HG02970 (cell line): ENCODE measurements around the gene AOPEP.

Experiments used
- ATAC-seq: cut with Tn5 transposase; IDR thresholded peaks from one replicate; pipeline ENCODE4 v1.9.1; 2021; ENCODE audit warnings: mild to moderate bottlenecking, moderate library complexity, moderate number of reproducible peaks; ENCODE audit not compliant: unreplicated experiment, low FRiP score

The AOPEP gene

DNA sequence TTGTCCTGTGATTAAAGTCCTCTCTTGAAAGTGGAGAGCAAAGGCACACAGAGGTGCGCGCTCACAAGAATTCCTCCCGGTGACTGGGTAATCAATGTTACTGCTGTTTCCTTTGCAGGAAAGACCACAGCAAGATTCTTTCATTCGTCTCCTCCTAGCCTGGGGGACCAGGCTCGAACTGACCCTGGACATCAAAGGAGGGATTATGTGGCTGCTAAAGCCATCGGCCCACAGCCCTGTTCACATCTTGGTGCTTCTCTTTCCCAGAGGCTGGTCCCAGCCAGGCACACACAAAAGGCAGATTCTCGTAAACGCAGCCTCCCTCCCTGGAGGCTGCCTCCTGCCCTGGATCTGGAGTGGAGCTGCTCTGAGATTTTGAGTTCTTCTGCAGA lies 360.1 kb downstream of the AOPEP start:
- no peak for ATAC-seq

DNA sequence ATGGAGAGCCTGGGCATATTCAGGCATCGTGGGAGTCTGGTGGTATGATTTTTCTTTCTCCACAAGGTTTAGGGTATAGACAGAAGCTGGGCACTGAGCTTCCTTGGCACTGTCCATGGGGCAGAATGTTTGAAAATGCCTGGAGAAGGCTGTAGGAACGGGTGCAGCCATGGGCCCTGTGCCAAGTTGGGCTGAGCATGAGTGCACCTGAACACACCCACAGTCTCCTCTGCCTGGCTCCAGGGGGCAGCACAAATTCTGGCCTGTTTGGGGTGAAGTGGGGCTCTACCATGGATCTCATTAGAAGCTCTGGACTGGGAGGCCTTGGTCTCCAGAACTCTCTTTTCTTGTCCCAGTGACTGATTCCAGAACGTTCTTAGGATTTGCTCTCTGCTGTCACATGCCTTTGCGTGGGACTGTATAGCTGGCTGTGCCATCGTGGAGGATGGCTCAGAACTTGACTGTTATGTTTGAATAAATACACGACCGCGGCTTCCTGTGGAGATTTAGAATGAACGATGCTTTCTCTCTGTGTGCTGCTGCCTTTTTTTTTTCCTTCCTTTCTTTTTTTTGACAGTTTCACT lies 361.3 kb downstream of the AOPEP start:
- ATAC-seq = no peak

DNA sequence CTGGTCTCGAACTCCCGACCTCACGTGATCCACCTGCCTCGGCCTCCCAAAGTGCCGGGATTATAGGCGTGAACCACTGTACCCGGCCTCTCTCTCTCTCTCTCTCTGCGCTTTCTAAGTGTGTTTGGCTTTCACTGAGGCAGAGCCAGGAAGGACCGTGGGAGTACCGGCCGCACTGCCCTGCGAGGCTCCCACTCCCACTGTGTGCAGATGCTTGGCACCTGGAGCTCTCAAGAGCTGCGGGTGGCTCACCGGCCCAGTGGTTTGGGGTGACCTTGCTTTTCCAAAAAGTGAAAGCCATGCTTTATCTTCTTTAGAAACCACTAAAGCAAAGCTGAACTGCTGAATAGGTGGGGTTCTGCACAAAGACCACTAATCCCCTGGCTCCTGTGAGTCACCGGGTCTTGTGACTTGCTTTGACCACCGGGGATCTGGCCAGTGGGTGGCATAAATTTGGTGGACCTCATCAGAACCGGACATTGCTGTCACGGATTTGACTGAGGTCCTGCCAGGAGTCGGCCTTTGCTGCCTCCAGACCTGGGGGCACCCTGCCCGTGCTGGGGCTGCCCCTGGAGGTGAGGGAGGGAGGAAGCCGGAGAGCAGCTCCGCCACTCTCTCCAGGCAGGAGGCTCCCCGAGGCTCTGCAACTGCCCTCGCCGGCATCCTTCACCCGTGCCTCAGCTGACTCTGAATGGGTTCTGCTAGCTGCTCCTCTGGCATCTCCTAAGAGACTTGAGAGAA lies 362.1 kb downstream of the AOPEP start:
- no peak for ATAC-seq

DNA sequence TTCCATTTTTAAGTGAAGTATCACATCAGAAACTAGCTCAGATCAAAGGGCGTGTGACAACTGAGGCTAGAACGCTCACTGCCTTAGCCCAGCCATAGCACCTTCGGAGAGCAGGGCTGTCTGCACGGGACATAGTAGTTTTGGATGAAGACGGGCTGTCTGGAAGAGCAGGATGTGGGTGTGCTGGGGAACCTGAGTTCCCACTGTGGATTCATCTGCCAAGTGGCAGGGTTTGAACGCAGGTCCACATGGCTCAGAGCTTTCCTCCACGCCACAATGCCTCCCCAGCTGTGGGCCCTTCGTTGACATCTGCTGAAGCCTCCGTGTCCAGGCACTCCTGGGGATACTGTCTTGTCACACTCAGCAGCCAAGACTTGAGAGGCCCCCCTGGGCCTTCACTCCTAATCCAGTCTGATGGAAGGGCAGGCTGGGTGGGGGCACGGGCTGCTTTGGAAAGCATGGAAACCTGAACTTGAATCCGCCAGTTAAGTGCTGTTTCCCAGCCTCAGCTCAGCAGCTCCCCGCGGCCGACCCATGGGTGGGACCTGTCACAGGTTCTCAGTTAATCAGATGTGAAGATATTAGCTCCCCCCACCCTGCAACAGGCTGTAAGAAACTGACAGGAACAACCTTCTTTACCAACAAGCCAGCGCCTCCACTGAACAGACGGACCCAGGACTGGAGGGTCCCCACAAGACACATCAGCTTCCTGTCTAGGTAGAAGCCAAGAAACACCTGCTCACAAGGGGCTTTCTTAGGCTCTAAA lies 362.9 kb downstream of the AOPEP start:
- ATAC-seq = no peak

DNA sequence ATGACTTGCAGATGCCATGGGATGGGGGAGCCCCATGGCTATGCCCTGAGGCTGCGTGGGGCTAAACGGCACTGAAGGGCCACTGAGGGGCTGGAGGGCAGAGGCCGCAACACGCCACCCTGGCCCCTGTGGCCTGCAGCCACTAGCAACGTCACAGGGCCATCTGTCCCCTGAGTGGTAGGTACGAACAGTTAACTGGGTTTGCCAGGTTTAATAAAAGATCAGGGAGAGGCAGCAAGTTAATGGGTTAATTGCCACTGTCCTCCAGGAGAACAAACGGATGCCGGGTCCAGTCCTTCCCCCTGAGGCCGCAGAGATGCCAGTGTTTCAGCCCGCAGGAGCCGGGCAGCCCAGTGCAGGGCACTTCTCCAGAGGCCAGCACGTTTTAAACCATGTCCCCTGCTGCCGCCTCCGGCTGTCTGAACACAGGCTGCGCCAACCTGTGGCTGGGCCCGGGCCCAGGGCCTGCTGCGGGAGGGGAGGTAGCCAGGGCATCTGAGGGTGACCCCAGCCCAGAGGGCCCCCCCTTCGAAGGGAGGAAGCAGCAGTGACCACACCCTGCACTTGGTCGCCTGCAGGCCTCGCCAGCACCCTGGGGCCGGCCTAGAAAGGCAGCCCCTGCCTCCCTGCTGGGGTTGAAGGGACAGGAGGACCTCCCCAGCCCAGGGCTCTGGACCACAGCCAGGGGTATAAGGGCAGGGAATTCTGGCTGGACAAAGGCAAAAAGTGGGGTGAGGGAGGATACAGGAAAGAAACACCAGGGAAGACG lies 363.7 kb downstream of the AOPEP start:
- no peak for ATAC-seq

DNA sequence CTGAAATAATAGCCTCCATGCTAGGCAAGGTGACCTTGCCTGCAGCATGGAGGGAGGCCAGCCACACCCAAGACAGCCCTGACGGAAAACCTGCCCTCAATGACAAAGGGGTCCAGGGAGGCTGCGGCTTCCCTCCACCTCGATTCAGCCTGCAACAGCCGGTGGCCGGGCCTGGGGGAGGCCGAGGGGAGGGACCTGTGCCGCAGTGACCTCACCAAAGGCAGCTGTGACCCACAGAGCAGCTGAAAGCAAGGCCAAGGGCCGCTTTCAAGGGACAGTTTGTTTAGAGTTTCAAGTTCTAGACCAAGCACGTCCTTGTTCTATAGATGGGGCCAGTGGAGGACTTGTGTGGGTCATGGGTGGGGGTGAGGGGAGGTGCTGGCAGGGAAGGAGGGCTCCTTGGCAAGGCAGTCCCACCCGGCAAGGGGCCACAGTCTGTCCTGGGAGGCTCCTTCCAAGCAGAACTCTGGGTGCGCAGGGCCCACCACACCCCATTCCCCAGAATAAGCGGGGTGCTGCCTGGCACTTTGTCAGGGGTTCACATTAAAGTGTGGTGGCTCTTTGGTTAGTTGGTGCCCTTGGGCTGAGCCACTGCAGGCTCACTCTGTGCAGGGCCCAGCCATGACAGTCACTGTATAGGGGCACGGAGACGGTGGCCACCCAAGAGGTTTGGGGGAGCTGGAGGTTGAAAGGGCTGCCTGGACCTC lies 364.5 kb downstream of the AOPEP start:
- ATAC-seq = no peak

DNA sequence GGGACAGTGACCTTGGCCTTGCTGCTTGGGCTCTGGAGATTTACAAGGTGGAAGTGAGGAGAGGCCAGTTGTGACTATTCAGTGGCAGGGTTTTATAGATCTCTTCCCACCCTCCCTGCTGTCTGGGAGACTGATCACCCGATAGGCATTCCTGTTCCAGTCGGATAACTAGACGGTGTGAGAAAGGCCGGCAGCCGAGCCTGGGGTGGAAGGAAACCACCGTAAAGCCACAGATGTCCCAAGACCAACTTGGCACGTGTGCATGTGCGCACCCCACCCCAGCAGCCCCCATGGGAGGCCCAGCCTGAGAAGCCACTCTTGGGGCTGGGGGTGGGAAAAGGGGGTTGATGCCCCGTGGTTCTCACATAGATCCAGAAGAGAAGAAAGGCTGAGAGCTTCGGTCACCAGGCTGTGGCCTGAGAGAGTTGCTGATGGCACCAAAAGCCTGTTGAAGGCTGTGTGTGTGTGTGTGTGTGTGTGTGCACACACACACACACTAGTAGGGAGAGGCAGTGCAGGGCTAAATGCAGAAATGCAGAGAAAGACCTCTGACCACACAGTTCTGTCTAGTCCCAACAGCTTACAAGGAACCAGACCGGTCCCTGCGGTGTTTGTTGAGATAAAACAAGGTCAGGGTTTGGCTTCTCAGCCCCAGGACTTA lies 365.2 kb downstream of the AOPEP start:
- no peak for ATAC-seq

DNA sequence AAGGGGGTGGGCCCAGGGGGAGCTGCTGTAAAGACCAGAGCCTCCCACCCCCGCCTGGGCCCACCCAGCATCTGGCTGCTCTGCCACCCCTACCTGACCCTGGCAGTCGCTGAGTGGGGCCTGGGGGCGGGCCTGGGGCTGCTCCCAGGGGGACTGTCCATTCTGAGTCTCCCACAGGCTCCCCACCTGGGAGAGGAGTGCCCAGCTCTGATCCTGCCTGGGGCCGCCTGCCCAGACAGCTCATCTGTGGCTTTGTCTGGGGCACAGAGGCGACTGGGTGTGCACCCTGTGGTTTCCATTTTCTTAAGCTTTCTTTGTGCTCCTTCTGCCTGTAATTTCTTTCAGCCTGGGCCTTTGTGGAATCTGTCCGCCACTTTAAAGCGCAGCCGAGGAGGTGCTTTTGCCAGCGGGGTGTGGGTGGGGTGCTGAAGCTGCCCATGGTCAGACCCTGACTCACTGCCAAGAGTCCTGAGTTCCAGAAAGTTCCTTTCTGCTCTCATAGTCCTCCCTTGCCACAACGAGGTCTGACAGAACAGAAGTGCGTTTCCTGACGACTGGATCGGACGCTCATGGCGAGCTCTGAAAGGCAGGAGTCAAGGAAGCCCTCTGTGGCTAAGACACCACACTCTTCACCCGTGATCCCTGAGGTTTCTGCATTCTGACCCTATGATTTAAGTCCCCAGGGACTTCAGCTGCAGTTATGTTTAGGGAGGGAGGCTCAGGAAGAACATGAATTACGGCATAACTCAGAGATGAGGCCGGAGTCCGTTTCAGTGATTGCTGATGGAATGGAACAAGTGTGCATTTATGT lies 366.0 kb downstream of the AOPEP start:
- no peak for ATAC-seq

DNA sequence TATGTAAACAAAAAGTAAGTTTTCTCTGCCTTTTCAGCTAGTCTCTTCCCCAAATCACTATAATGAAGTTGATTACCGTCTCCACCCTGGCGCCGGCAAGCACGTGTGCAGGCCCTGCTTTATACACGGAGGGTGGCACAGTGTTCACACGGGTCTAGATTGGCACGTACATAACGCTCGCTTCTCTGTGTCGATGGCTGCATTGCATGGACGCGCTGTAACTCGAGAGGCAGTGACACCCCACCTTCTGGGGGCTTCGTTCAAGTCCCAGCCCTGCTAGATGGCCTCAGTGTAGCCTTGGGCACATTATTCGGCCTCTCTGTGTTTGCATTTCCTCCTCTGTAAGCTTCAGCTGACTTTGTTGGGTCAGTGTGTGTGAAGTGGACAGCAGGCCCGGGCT lies 367.1 kb downstream of the AOPEP start:
- no peak for ATAC-seq

DNA sequence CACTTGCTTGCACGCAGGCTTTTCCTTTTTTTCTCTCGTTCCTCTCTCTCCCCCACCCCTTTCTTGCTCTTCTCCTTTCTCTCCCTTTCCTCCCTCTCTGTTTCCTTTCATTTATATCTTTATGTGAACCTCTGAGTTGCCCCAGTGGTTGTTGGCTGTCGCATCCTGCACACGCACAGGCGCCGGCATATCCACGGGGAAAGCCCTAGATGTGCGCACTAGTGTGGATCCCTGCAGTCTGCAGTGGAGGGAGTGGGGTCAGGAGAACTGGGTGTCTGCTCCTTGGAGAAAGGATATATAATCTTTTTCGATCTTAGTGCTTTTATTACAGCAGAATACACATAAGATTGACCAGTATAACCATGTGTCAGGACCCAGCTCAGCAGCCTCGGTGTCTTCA lies 367.5 kb downstream of the AOPEP start:
- no peak for ATAC-seq

DNA sequence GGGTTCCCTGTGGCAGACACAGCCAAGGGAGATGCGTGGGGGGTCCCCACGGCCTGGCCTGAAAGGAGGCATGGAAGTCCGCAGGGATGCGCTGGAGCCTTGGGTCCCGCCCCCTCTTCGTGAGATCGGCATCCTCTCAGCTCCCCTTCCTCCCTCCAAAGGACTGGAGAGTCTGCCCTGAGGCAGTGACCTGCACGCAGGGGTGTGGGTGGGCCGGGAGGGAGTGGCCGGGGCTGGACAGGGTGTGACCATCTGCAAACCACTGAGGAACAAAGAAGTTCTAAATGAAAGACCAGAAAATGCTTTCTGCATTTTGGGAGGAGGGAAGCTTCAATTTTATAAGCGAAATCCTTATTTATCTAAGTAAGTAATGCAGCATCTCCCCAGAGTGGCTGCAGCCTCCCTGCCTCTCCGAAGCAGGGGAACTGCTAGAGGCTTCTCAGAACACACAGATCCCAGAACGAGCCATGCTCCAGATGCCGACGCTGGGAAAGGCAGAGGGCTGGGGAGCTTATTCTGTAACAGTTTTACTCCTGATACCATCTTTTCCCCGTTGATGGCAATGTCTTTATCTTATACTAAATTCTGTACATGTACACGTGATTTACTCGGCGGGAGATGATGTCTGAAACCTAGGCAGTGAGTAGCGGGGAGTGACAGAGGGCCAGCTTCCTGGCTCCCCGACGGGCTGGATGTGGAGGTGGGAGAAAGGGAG lies 369.3 kb downstream of the AOPEP start:
- no peak for ATAC-seq

DNA sequence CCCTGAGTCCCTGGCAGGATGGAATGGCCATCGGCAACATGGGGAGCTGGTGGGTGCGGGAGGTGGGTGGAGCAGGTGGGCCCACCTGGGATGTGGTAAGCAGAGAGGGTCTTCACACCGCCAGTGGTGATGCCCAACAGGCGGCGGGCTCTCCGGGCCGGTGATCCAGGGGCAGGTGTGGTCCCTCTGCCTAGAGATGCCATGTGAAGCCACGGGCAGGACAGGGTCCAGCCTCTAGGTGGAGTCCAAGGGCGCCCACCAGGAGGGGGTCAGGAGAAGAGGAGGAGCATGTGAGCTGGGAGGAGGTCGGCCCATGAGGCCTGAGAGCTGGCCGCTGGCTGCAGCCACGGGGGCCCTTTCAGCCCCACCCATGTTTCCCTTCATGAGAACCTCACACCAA lies 369.9 kb downstream of the AOPEP start:
- no peak for ATAC-seq

DNA sequence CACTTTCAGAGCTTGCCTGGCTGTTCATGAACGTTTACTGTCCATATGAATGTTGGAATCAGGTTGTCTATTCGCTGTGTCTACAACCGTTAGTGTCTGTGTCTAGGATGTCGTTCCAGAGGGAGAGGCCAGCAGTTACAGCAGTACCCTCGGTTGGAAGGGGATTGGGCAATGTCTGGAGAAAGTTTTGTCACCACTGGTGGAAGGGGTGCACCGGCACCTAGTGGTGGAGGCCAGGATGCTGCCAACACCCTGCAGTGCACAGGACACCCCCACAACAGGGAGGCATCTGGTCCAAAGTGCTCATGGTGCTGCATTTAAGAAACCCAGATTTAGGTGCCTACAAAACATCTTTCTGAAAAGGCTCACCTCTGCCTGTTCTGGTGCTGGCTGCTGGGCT lies 370.3 kb downstream of the AOPEP start:
- ATAC-seq = no peak

DNA sequence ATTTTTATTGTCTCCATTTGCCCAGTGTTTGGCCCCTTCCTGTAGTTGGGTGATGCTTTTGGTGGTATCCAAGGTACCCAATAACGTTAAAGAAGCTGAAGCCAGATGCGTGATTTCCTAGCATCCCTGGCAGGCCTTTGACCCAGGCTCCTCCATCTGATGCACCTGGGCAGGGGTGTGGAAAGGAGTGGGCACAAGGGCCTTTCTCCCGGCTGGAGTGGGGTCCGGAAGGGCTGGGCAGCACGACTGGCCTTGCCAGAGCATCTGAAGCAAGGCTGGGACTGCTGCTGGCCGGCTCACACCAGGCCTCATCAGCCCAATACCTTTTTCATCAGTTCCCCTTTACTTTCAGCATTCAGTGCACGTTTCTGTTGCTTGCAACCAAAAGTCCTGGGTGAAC lies 370.8 kb downstream of the AOPEP start:
- ATAC-seq = no peak

DNA sequence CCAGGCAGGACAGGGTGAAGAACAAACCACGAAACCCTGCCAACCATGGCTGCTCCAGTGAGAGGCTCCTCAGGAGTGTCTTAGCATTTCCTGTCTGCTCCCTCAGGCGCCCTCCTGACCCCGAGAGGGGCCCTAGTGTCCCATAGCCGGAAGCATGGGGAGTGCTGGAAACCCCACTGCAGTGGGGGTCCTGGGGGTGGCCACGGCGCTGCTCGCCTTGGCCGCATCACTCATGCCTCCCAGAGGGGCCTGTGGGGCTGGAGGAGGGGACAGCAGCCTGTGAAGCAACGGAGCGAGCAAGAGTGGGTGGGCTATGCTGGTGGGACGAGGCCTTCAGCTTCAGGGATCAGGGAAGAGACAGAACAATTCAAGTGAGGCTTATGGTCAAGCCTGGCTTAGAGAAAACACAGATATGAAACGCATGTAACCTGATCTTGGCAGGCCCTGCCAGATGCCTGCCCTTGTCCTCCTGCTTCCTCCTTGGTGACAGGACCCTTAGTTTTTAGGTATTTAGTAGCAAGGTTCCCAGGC lies 372.0 kb downstream of the AOPEP start:
- no peak for ATAC-seq

DNA sequence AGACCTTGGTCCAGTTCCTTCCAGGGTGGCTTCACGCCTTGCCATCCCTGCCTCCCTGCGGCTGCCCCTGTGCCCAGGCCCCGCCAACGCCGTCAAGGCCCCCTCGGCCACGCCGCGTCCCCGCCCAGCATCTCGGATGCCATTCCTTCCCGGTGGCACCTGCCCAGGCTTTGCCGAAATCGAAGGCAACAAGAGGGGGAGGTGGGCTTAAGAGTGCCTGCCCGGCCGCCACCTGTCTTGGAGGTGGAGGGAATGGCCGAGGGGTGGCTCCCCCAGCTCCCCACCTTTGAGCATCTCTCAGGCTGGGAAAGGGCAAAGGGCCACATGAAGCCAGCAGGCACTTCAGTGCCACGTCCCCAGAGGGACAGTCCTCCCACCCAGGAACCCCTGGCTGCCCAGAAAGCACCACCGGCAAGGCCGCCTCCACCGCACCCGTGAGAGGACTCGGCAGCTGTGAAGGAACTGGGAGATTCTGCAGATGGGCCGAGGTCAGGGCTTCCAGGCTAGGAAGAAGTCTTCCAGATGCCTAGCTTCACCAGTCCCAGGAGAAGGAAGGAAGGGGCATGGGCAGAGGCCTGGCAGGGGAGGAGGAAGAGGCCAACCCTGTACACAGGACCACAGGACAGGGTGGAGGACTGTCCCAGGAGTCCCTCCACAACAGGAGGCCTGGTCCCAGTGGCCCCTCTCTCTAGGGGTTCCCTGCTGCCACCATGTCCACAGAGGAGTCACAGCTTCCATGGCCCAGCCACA lies 373.0 kb downstream of the AOPEP start:
- no peak for ATAC-seq

DNA sequence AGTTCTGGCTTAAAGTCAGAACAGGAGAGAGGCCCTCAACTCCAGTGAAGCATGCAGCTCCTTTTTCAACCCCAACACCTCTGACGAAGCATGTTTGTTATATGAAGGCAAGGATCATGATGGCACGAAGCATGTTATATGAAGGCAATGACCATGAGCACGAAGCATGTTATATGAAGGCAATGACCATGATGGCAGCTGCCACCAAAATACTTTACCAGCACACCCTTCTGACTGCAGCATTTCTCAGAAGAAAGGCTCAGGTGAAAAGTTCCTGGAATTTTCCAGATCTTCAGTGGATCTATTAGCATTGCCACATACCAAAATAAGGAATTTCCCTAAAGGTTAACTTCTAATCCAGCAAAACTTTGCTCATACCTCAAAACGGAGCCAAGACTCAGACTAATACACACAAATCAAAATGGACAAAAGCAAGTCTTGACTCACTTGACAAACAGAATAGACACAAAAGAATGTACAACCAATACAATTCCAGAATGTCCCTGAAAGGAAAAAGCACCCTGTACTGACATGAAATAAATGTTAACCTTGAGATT lies 373.6 kb downstream of the AOPEP start:
- no peak for ATAC-seq
